Right hindlimb (tissue), 1 donor: ENCODE measurements around the gene CYP4F11.
"Not testable (repeated sequence)": the region's sequence is repeated elsewhere in the genome, so short reads cannot be mapped to it uniquely, and the experiment has no call there.

ENCODE experiments used
- DNase-seq: peaks from one replicate; pipeline ENCODE4 v3.0.0-alpha.2; 2018

Gene CYP4F11

DNA sequence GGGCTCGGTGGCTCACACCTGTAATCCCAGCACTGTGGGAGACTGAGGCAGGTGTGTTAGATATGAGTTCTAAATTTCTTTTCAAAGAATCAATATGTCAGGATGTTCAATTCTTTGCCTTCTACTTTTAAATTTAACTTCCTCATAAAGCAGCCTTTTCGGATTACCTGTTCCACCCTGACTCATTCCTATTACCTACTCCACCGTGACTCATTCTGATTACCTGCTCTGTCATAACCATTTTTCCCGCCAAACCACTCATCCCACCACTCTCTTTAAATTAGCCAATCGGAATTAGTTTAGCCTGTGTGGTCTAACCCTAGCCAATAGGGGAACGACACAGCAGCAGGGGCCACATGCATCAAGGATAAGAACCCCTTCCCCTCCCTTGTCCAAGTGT is 60.6 kb downstream of the CYP4F11 start:
- not testable (repeated sequence) for DNase-seq

DNA sequence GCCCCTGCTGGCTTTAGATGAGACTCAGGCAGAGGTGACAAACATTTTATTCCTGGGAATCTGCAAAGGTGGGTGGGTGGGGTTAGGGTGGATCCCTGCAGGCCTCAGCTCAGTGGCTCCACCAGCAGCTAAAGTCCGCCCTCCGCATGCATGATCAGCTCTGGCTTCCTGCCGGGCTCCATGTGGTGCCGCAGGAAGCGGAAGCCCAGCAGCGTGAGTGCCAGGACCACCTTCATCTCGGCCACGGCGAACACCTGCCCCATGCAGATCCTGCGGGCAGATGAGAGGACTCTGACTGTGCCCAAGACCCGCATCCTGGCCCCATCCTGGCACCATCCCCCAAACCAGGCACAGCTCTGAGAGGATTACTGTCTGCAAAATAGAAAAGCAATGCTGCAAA is 62.8 kb downstream of the CYP4F11 start:
- DNase-seq = no peak

DNA sequence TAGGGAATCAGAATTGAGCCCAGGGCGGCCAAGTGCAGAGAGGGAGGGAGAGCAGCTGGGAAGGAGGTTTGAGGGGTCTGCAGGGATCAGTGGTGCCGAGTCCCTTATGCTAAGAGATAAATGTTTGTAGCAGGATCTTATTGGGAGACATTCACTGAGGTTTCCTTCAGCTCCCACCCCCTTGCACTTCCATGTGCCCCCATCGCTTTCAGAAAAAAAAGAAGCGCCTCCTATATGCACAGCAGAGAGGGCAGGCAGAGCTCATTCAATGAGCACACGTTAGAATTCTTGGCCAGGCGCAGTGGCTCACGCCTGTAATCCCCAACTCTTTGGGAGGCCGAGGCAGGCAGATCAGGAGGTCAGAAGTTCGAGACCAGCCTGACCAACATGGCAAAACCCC is 64.5 kb downstream of the CYP4F11 start:
- DNase-seq = no peak

DNA sequence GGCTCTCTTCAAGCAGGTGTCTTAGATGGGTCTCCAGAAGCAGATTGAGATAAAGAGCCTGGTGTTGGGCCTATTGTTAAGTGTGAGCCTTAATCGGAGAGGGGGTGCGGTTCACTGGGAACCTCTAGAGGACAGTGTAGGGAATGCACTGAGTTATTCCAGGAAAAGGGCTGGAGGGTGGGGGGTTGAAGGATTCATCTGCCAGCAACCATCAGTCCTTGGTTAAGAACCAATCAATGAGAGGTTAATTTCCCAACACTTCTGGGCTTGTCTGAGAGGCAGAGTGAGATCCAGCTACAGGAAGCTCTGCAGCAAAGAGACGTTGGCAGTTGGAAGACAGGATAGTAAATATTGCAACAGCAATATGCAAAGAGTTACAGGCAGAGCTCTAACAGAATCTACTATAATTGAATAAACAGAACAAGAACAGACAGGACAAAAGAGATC is 65.2 kb downstream of the CYP4F11 start:
- peak; percentile 23 for DNase-seq

DNA sequence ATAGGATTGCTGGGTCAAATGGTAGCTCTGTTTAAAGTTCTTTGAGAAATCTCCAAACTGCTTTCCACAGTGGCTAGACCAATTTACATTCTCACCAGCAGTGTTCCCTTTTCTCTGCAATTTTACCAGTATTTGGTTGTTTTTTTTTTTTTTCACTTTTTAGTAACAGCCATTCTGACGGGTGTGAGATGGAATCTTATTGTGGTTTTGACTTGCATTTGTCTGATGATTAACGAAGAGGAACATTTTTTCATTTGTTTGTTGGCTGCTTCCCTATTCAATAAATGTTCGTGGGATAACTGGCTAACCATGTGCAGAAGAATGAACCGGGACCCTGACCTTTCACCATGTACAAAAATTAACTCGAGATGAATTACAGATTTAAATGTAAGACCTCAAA is 67.7 kb downstream of the CYP4F11 start:
- DNase-seq = no peak

DNA sequence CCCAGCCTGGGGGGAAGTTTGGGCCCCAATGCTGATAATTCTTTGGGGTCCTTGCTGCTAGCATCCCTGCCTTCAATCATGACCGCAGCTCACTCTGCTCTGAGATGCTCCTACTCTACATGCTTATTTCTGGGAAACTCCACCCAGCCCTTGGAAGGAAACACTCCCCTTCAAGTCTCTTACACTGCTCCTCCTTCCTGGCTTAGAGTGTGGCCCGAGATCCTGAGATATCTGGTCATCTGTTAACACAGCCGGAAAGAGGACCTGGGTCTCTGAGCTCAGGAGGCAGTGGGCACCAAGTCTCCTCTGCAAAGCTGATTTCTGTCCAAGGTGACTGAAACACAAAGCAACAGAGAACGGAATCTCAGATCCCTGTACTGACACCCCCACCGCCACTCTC is 69.5 kb downstream of the CYP4F11 start:
- DNase-seq = no peak

DNA sequence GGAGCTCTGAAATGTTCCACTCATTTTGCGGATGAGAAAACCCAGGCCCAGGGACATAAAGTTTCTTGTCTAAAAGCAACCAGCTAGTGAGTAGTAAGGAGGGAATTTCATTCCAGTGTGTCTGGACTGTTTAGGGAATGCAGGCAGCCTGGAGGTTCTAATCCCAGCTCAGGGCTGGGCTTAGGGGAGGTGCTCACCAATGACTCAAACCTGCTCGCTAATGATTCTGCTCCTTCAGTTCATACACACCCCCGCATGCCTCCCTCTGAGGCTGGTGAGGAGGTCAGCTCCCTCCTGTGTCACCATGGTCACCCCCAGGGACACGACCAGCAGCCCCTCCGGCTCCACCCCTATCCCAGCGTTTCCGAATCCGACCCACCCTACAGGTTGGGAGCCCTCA is 71.1 kb downstream of the CYP4F11 start:
- DNase-seq = no peak

DNA sequence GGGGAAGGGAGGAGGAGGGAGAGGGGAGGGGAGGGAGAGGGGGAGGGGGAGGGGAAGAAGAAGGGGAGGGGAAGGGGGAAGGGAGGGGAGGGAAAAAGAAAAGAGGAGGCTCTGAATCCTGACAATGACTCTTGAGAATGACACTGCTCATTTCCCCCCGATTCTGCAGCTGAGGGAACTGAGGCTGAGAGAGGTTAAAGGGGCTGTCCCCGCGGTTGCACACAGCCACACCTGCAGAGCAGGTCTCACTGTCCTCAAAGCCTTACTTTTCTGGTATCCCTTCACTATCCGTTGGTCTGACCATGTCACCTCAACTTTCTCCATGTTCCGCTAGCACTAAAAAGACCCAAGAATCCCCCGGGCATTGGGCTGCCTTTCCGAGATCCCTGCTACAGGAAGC is 71.9 kb downstream of the CYP4F11 start:
- DNase-seq = no peak
